Tibial nerve (tissue), 3 donors: ENCODE results near the gene BCL2L11.

Source experiments
- CTCF ChIP-seq, 5 experiments: fragments of 200-600 bp in 3 of 5; fragments of 450-650 bp in 2 of 5; sonication (generic) in 3 of 5; IDR thresholded peaks; one replicate each; pipeline ENCODE4 v1.5.1; 2016 to 2019; ENCODE audit warnings: antibody characterized with exemption in 5 of 5, mild to moderate bottlenecking in 3 of 5, moderate library complexity in 2 of 5
- POLR2A ChIP-seq, 2 donors: fragments of 450-650 bp; IDR thresholded peaks; one replicate each; pipeline ENCODE4 v1.6.1; 2017; ENCODE audit warnings: antibody characterized with exemption in 2 of 2, mild to moderate bottlenecking in 2 of 2, moderate library complexity in 2 of 2

GRCh38 chr2:111140815-111141214 is 20.1 kb downstream of the BCL2L11 start:
- TF ChIP-seq CTCF (IDR thresholded peaks at IDR 0.05) (no peak), POLR2A (IDR thresholded peaks at IDR 0.05) (no peak)
